HL-60 (cell line): Measurements from ENCODE around the gene RANGAP1.

Source experiments
- CTCF ChIP-seq: IDR thresholded peaks from one replicate; pipeline ENCODE4 v1.5.1; 2011; ENCODE audit warnings: low read length, control low read depth, inconsistent platforms; ENCODE audit not compliant: insufficient read depth
- GABPA ChIP-seq: IDR thresholded peaks from 2 replicates; pipeline ENCODE4 v1.6.1; 2012; ENCODE audit warnings: low read depth
- POLR2AphosphoS5 ChIP-seq: IDR thresholded peaks from 2 replicates; pipeline ENCODE4 v1.6.1; 2012; ENCODE audit warnings: low read depth
- REST ChIP-seq: IDR thresholded peaks from 2 replicates; pipeline ENCODE4 v1.6.1; 2012; ENCODE audit warnings: low read depth; ENCODE audit not compliant: insufficient replicate concordance

- no peak for TF ChIP-seq CTCF
- TF ChIP-seq POLR2AphosphoS5, result no peak
- TF ChIP-seq GABPA, result no peak
- no peak for TF ChIP-seq REST
Observed at GRCh38 chr22:41243361-41243760, 42.6 kb downstream of the RANGAP1 start.
